Measurements from ENCODE around the gene SHFL. TPM values are rescaled to one million over a fixed set of nuclear protein-coding genes. Genes with fewer than 3 reads are reported as not detected.

Gene SHFL
- total RNA-seq, 2 experiments from 2014 or later: 21.9 to 28.5 TPM

GRCh38 chr19:10086591-10087192, 575 bp downstream of the SHFL start:
- H2AFZ ChIP-seq (ENCODE audit: low read length): peak overlapping the region; percentile 88

DNA sequence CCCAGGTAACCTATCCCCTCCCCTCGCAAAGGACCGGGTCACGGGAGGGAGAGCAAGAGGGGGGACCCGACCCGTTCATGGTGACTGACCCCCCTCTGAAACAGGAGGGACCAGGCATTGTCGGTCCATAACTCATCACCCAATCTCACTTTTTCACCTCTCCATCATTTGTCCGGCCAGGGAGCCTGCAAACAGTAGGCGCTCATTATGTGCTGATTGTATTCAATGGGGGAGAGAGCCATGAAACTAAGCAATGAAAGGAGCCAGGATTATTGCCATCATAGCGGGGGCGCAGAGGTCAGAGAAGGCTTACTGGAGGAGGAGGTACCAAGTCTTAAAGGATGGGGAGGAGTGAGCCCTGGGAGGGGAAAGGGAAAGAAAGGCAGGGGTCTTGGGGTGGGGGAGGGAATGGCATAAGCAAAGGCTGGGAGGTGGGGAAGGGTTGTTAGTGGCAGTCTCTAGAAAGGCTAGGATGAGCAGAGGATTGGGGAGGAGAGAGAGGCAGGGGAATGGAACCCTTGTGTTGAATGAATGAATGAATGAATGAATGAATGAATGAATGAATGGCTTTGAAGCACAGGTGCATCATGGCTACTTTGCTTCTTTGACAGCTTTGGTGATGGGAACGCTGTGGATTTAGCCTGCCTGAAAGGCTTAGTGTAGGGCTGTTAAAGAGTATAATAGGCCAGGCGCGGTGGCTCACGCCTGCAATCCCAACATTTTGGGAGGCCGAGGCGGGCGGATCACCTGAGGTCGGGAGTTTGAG, 1.4 kb downstream of the SHFL start:
- CTCF ChIA-PET (ENCODE audit: unreplicated experiment): no interaction called here
- no peak overlapping the region; the same call in 1 of the 2 replicates for H2AFZ ChIP-seq (ENCODE audit: low read length)
- DNase-seq (ENCODE audit: low spot score): no peak
- peak overlapping the region; percentile 97 for H3K4me2 ChIP-seq (ENCODE audit: low read length)
- peaks cover 20% of the 10 kb centered on the region for H3K4me1 ChIP-seq (ENCODE audit: insufficient read depth, low read length, poor library complexity, severe bottlenecking)
- no peaks in the 10 kb centered on the region for H4K20me1 ChIP-seq (ENCODE audit: insufficient read depth, low read length)
- intact Hi-C loops (cut with micrococcal nuclease; ENCODE audit: unreplicated experiment): no loop called here
- no peak for TF ChIP-seq CTCF (conservative IDR thresholded peaks at IDR 0.05; ENCODE audit: low read length)
- no peak for TF ChIP-seq EZH2phosphoT487 (IDR thresholded peaks at IDR 0.05; ENCODE audit: borderline replicate concordance, low read depth, low read length)
- no peaks in the 10 kb centered on the region for H3K9me2 ChIP-seq (ENCODE audit: insufficient read depth, low read length)
- H3K9me3 ChIP-seq (ENCODE audit: low read length): no peaks in the 10 kb centered on the region
- H3K36me3 ChIP-seq (ENCODE audit: insufficient read depth, low read length): 0 out of 2 replicates have a peak, but pooled peaks cover 3% of the 10 kb centered on the region
- H3K27ac ChIP-seq (ENCODE audit: low read depth, low read length, poor library complexity, severe bottlenecking): no peak overlapping the region
- POLR2A ChIA-PET: no interaction called here
- no TSS peak for BruUV-seq (replicated peaks)
- H3K79me2 ChIP-seq (ENCODE audit: insufficient read depth, low read depth, low read length): peaks cover 5% of the 10 kb centered on the region; the same call in 1 of the 2 replicates
- H3K4me3 ChIP-seq (ENCODE audit: low read depth, low read length, poor library complexity, severe bottlenecking): peak overlapping the region; percentile 99

More at GRCh38 chr19:10086591-10087192, 575 bp downstream of the SHFL start:
- H4K20me1 ChIP-seq (ENCODE audit: insufficient read depth, low read length): no peaks in the 10 kb centered on the region
- no peaks in the 10 kb centered on the region for H3K36me3 ChIP-seq (ENCODE audit: insufficient read depth, low read length)
- peaks cover 5% of the 10 kb centered on the region; the same call in 1 of the 2 replicates for H3K79me2 ChIP-seq (ENCODE audit: insufficient read depth, low read depth, low read length)
- intact Hi-C loops (cut with micrococcal nuclease; ENCODE audit: unreplicated experiment): no loop called here
- no peak for DNase-seq (ENCODE audit: low spot score)
- no peaks in the 10 kb centered on the region for H3K9me3 ChIP-seq (ENCODE audit: low read length)
- H3K27ac ChIP-seq (ENCODE audit: low read depth, low read length, poor library complexity, severe bottlenecking): no peak overlapping the region
- BruUV-seq (replicated peaks): no TSS peak
- POLR2A ChIA-PET: no interaction called here
- peak overlapping the region; percentile 97 for H3K4me2 ChIP-seq (ENCODE audit: low read length)
- H3K9me2 ChIP-seq (ENCODE audit: insufficient read depth, low read length): no peaks in the 10 kb centered on the region
- TF ChIP-seq EZH2phosphoT487 (IDR thresholded peaks at IDR 0.05; ENCODE audit: borderline replicate concordance, low read depth, low read length) (no peak), CTCF (conservative IDR thresholded peaks at IDR 0.05; ENCODE audit: low read length) (no peak)
- peak overlapping the region; percentile 99 for H3K4me3 ChIP-seq (ENCODE audit: low read depth, low read length, poor library complexity, severe bottlenecking)
- H3K4me1 ChIP-seq (ENCODE audit: insufficient read depth, low read length, poor library complexity, severe bottlenecking): peaks cover 12% of the 10 kb centered on the region
- CTCF ChIA-PET (ENCODE audit: unreplicated experiment): no interaction called here
